Measurements from ENCODE around the gene NIPA2.
A peak's percentile ranks its signal among the peaks of the same experiment; 100 is the strongest.

Gene NIPA2

DNA sequence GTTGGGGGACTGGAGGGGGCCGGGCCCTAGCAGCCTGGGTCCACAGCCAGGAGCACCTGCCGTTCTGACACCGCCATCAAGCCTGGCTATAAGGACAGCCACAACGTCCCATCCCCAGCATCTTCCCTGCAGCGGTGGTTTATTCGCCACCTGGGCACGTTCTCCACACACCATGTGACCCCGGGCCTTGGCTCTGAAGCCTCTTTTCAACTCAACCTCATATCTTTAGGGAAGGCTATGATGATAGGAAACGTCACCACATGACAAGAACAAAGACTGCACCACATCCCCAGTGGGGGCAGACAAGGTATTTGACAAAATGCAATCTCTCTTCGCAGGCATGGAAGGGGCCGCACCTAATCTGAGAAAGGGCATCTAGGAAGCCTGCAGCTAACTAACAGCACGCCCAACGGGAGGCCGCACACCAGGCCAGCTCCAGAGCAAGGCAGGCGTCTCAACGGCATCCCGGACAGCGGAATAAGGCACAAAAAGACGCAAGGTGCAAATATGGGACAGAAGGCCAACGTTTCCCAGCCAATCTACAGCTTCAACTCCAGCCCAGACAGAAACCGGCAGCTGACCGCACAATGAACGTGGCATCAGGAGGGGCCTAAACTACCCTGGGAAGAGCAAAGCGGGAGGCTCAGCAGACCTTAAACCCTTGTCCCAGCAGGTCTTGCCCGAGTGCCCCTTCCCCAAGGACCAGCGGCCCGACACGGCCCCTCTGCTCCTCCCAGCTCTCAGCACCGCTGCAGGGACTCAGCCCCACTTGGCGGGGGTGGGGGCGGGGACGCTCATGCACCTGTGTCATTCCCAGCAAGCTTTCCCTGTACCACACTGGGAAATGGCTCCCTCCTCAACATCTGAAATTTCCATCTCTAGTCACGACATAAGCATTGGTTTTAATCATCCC, 41.9 kb downstream of the NIPA2 start:
- no peak for DNase-seq

DNA sequence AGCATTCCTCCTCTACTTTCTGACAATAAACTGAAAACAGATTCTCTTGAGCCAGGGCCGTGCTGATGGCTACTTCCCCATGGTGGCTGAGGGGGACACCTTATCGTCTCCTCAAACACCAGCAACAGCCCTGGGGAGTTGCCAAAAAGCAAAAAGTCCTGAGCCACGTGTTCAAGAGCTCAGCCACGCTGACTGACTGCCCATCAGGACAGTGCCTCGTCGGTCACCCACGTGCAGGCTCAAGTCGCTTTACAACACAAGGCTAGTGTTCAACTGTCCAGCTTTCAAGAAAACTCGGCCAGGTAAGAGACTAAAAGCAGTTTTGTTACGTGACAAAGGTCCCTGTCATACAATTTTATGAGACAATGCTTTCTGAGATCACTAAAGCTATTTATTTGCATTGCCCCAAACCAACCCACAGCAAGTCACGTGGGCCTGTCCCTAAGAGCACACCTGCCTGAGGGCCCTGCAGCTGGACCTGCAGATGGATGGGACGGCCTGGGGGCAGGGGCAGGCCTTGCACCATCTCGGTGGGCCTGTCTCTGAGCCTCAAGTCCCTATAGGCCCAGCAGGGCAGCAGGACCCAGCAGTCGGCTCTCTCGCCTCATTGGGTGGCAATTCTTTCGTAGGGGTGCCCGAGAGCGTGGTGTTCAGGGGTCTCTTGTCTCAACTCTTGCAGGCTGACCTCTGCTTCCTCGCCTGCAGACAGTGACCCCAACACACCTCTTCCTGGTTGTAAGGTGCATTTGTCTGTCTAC, 42.7 kb downstream of the NIPA2 start:
- DNase-seq = no peak

DNA sequence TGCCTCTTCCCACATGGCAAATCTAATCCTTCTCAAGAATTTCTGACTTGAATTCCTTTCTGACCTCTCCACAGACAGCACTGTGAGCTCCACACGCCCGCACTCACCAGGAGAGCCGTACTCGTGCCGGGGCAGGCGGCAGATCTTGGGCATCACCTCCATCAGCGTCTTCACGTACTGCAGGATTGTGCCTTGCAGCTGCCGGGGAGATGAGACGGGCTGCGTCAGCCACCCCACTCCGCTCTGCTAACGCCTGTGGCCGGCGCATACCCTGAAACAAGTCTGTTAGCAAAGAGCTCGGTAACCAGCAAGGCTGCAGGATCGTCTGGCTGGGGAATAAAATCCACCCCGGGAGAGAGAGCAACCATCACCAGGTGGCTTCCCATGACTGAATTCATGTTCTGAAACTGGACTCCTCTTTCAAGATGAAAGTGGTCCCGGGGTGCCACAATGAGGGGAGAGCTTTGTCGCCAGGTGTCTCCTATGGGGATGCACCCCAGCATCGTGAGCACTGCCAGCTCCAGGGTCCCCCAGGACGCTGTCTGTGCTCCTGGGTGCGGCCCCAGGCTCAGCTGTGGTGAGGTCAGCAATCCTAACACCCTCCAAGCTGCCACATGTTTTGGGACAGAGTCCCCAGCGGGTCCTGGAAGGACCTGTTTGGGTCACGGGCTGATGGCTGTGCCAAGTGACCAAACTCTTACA, 43.4 kb downstream of the NIPA2 start:
- DNase-seq = no peak

DNA sequence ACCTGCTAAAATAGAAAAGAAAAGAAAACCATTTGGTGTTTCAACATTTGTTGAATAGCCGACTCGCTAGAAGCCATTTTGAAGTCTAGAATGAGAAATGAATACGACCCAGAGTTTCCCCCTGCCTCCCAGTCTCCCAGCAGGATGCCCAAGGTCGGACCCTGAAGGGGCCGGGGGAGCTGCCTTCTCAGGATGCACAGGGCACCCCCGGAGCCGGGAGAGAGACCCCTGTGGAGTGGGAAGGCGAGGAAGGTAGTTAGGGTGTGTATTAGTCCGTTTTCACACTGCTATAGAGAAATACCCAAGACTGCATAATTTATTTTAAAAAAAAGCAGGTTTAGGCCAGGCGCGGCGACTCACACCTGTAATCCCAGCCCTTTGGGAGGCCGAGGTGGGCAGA, 44.7 kb downstream of the NIPA2 start:
- no peak for DNase-seq

DNA sequence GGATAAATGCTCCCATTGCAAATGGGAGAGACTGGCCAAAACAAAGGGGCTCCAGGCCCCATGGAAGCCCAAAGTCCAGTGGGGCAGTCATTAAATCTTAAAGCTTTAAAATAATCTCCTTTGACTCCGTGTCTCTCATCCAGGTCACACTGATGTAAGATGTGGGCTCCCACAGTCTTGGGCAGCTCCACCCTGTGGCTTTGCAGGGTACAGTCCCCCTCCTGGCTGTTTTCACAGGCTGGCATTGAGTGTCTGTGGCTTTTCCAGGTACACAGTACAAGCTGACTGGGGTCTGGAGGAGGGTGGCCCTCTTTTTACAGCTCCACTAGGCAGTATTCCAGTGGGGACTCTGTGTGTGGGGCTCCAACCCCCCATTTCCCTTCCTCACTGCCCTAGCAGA, 45.9 kb downstream of the NIPA2 start:
- no peak for DNase-seq

DNA sequence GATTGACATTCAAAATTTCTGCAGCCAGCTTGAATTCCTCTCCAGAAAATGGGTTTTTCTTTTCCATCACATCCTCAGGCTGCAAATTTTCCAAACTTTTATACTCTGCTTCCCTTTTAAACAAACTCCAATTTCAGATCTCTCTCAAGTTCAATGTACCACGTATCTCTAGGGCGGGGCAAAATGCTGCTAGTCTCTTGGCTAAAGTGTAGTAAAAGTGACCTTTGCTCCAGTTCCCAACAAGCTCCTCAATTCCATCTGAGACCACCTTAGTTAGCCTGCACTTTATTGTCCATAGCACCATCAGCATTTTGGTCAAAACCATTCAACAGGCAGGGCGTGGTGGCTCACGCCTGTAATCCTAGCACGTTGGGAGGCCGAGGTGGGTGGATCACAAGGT, 46.7 kb downstream of the NIPA2 start:
- DNase-seq = no peak

DNA sequence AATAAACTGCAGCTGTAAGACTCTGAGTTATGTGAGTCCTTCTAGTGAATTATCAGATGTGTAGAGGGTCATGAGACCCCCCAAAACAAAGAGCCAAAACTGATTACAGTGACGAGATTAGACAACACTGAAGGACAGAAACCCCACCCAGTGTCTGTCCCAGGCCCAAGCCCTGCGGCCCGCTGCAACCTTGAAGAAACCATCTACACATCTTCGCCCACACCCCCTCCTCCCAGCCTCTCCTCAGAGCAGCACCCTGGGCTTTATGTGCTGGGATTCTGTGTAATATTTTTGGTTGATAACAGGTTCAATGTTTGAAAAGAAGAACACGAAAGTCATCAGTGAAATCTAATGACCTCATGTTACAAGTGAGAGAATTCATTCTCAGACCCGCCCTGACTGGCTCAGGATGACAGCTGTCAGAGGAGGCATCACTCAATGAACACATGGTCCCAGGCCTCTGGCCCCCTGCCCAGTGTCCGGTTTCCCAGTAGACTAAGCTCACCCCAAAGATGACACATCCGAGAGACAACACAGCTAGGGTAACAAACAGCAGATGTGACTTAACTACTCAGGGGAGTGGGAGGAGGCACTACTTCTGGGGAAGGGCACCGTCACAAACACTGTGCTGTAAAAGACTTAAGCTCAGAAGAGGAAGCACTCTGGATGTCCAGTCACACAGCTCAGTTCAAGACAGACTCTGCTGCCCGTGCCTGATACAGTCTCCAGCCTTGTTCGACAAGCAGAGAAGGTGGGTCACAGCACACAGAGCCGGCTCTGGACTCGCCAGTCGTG, 48.9 kb downstream of the NIPA2 start:
- no peak for DNase-seq

DNA sequence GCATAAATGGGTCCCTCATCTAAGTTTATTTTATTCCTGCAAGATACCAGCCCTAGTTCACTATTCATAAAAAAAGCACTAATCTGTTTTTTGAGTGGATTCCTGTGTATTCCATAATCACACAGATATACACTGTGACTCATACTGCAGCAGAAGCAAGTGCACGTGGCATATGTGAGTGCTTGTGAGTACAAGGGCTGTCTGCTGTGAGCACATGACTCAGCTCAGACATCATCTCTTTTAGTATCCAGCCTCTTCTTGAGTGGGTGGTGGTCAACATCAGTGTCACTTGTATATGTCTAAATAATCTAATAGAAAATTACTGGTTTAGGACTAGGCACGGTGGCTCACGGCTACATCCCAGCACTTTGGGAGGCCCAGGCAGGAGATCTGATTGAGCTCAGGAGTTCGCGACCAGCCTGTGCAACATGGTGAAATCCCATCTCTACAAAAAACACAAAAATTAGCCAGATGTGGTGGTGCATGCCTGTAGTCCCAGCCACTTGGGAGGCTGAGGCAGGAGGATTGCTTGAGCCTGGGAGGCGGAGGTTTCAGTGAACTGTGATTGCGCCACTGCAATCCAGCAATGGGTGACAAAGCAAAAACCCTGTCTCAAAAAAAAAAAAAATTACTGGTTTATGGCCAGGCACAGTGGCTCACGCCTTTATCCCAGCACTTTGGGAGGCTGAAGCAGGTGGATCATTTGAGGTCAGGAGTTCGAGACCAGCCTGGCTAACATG, 49.8 kb downstream of the NIPA2 start:
- no peak for DNase-seq

DNA sequence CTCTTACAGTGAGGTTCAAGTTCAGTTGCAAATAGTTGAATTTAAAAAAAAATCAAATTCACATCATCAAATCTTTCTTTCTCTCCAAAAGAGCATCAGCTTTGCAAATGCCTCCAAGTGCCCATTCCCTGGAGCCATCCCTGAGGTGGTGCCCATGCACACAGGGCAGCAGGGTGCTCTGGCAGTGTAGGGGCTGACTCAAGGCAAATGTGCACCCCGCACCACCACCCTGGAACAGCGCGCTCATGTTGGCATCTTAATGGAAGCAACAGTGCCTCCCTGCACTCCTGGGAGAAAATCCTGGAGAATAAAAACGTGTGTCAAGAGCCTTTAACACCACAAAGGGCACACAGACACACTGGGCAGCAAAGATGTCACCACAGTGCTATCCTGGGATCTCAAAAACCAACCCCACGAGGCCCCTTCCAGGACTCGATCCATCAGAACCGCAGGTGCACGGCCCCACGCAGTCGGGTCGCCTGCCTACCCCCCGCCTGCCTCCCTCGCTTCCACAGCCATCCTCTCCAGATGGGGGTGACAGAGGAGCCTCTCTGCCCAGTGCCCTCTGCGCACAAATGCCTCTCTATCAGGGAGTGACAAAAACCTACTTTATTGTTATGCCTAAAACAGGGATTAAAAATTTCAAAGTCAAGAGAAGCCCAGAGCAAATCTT, 50.8 kb downstream of the NIPA2 start:
- no peak for DNase-seq

DNA sequence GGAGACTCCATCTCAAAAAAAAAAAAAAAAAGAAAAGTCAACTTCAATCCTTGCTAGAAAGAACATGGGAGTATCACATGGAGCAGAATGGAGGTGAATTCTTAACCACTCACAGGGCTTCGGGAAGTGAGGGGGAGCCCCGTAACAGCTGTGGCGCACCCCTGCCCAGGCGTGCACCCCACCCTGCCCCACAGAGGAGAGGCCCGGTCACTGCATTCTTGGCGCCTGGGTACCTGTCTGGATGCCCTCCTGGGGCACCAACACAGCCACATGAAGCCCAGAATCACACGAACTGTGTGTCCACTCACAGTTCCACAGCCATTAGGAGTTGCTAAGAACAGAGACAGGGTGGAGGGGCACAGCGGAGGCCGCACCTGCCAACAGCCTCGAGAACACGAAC, 51.8 kb downstream of the NIPA2 start:
- no peak for DNase-seq

DNA sequence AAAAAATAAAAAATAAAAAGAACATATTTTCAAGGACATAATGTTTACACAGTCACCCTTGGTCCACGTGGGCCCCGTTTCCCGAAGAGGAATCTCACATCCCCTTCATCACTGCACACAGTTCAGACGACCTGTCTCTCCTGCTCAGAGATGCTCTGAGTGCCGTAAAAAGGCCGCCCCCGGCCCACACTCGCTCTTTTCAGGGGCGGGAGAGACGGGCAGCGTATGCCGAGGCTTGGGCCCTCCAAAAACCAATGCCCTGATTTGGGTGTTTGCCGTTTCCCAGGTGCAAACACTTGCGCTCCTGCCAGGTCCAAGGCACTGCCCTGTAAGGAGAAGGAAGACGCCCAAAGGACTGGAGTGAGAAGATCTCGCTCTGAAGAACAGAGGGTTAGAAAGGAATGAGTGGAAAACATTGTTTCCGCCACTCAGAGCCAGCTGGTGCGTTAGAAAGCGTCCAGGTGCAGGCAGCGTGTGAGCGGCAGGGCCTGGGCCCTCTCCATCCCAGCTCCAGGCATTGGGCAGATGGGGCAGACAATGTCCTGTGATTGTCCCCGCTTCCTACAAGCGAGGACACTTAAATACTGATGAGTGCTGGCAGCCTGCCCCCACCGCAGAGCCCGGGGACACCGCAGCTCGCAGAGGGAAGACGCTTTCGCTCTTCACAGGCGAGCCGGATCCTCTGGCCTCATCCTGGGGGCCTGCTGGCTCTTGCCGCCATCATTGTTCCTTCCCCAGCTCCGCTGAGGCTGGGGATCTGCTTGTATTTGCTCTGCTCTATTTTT, 53.2 kb downstream of the NIPA2 start:
- no peak for DNase-seq

DNA sequence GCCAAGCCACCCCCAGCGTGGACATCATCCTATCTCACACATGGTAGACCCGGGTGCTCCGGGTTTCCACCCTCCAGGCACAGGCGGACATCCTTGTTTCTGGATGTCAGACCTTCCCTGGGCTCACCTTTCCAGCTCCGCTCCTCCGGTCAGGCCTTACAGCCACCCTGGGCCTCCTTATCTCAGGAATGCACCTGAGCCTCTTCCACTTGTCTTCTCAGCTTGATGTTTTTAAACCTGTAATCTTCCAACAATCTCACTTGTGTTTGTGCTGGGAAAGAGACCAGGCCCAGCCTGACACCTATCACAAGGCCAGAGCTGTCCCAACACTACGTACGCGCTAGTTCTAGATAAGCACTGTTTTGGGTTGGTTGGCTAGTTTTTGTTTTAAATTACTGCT, 53.9 kb downstream of the NIPA2 start:
- DNase-seq = no peak

DNA sequence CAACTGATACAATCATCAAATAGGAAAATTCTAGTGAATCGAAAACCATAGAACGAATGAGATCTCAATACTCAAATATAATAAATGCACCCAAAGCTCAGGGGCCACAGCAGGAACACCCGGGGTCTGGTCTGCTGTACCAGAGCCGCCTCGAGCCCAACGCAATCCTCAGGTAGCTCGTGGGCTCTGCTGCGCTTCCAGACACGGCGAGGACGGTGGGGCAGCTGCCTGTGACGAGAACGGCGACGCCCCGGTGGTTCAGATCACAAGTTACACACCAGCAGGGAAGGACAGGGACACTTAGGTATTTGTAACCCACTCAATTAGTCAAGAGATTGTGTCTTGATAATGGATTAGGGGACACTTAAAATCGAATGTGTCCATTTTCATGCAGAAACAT, 54.6 kb downstream of the NIPA2 start:
- no peak for DNase-seq

DNA sequence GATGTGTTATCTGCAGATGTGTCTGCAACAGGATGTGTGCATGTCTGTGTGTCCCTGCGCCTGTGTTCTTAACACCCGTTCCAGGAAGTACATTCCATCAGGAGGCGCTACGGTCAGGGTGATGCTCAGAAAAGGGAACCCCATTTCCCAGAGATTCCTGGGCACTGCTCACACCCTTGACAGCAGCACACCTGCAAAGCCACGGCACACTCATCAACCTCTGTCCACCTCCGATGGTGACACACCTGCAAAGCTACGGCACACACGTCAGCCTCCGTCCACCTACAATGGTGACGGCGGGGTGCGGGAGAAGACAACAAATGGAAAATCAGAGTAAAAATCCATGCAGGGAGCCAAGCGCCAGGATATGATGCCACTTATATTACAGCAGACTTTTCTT, 55.4 kb downstream of the NIPA2 start:
- DNase-seq = no peak

DNA sequence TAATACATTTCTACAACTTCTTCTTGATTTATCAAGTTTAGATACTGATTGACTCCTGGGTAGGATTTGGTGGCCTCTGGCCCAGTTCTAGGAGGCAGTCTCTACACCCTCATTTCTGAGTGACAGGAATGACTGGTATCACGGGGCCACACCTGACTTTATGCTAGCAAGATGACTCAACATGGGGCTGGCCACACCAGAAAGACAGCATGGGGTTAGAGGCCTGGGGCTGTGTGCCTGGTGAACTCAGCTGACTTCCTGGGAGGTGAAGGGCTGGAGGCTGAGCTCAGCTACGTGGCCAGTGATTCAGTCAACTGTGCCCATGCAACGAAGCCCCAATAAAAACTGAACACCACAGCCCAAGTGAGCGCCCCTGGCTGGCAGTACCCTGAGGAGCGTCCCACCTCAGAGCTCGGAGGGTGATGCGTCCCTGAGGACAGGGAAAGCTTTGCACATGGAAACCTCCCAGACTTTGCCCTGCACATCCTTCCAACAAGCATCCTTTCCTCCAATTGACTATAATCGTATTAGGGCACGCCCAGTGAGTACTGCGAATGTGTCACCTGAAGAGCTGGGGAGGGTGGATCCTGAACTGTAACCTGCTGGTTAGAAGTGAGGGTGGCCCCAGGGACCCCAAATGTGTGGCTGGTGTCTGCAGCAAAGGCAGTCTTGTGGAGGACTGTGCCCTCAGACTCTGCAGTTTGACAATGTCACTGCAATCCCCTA, 57.2 kb downstream of the NIPA2 start:
- no peak for DNase-seq

DNA sequence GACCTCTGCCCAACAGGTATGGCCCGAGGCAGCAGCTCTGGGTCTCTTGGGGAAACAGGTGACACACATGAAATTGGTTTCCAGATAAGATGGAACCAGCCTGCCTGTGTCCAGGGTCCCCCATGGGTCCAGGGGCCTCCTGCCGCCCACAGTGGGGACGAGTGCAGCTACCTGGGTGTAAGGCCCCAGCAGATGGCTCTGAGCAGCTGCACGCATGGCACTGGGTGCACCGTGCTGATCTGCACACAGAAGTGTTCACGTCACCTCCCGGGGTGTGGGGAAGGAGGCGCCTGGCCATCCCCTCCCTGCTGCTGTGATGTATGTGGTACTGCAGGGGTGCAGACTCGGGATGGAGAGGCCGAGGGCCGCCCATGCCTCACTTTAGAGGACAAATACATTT, 63.6 kb downstream of the NIPA2 start:
- no peak for DNase-seq

DNA sequence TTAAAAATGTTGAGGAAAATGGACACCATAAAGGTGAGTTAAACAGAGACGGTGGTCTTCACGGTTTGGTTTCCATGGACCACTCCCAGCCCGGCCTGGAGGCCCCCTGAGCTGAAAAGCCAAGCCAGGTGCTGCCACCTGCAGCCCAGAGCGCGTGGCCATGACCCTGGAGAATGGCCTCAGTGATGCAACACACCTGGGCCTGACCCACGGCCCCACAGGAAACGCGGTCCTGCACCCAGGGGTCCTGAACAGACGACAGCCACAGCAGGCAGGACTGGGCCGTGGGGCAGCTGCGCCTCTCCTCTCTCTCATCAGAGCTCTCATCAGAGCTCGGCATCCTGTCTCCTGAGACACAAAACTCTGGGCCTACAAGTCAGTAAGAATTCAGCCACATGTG, 64.1 kb downstream of the NIPA2 start:
- DNase-seq = no peak

DNA sequence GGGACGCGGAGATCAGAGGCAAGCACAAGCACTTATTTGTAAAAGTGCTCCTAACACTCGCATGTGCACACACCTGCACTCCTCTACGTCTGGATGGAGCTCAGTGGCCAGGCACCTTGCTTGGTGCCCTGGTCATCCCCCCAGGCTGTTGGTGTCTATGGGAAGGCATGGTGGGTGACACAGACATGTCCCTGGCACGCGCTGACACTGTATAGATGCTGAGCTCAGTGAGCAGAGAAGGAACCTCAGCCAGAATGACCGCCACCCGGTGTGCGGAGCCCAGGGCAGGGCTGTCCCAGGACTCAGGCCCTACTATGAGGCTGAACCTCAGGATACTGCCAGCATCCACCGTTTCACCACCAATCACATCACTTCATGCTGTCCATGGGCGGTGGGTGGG, 64.5 kb downstream of the NIPA2 start:
- DNase-seq = no peak

DNA sequence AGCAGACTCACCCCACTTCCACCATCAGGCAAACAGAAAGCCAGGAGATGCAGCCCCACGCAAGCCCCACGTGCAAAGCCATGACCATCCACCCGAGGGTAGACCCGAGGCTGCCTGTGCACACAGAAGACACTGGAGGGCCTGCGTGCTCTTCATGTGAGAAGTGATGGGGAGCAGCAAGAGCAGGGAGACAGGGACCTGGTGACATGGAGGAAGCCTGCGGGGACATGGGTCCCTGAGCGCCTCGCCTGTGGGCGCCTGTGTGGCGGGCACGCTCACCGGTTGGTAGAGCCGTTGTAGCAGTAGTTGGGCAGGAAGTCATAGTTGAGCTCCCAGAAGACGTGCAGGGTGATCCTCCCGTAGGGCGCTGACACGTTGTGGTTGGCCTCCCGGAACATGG, 65.0 kb downstream of the NIPA2 start:
- DNase-seq = no peak

DNA sequence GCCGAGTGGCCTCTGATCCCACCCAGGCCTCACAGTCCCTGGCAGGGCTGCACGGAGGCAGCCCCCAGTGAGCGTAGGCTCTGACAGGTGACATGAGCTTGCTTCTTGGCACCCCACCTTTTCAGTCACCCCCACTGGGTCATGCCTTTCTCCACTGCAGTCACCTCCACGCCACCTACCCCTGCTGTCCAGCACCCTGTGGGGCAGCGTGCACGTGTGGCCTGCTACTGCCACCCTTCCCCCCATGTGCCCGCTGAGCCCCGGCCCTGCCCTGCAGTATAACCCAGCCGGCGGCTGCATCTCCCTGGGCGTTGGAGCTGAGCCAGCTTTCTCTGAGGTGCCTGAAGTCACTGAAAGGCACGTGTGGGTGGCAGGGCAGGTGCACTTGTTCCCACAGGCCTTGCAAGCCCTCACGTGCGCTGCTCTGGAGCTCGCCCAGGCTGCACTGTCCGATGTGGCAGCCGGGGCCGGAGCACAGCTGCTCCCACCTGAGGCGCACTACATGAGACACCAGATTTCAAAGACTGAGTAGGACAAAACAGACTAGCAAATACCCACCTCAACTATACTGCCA, 65.6 kb downstream of the NIPA2 start:
- peak; percentile 88 for DNase-seq

Data from NCI-H345 (cell line).